A172 (cell line): ENCODE results near the gene KCNA10. TPM values are rescaled to one million over a fixed set of nuclear protein-coding genes. Genes with fewer than 3 reads are reported as not detected.

ENCODE experiments used
- DNase-seq: peaks from one replicate; pipeline ENCODE4 v3.0.0-alpha.2; 2015; ENCODE audit warnings: low spot score
- total RNA-seq: library from RNA; depleted of rRNA; stranded (reverse); fragments of >200 nt; shearing (Covaris generic); gene quantifications from 2 replicates; pipeline ENCODE4 v1.2.3, GENCODE V29; 2014

KCNA10 gene
- total RNA-seq, 1 experiment from 2014 or later: not detected

GRCh38 chr1:110498270-110498669 lies 20.7 kb downstream of the KCNA10 start:
- no peak for DNase-seq

GRCh38 chr1:110495926-110496600 lies 22.9 kb downstream of the KCNA10 start:
- DNase-seq: peak; percentile 65

DNA sequence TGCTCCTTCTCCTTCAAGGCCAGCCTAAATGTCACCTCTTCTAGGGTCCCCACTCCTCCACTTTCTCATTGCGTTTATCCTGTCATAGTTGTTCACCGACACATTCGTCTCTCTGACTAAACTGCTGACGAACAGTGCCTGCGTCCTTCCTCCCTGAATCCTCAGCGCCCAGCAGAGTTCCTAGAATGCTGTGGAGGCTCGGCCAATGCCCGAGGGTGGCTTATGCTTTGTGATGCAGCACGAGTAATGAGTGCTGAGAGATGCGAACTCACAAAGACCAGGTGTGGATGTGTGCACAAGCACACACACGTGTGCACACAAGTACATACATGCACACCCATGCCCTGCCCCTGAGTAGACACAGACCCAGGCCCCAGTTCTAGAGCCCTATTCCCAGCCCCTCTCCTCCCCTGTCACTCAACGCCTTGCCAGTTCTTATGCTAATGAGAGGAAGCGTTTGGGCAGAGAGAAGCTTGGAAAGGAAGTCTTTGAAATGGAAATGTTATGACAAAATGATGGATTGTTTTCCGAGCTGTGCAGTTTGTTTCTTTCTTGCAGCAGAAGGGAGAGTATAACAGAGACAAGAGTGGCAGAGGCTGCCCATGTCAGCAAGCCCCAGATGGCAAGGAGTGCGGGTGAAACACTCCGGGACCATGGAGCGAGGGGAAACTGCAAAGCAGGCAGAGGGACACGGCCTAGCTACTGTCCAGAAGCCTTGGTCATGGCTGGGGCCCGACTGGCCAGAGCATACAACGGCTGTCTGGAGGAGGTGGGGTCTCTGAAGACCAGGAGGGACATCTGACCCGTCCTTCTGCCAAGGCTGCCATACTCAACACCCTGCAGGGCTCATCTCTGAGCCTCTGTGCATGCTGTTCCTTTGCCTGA lies 24.2 kb downstream of the KCNA10 start:
- DNase-seq: no peak

GRCh38 chr1:110494036-110494435 lies 24.9 kb downstream of the KCNA10 start:
- DNase-seq: no peak

- DNase-seq: no peak
Measured at GRCh38 chr1:110493059-110493699, 25.8 kb downstream of the KCNA10 start.

DNA sequence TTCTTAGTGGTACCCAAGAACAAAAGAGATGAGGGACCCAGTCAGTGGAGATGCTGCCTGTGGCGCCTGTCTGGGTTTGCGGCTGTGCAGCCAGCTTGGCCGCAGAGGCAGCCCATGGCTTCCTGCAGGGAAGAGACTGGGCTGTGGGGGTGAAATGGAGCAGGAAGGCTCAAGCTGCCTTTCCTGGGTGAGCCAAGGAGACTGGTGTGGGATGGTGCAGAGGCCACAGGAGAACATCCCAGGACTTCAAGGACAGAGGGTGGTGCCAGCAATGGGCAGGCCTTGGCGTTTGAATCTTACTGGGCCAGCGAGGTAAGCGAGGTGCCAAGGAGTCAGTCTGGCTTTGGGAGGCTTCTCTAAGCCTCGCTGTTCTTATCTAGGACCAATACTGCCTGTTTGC lies 26.4 kb downstream of the KCNA10 start:
- DNase-seq: no peak

DNA sequence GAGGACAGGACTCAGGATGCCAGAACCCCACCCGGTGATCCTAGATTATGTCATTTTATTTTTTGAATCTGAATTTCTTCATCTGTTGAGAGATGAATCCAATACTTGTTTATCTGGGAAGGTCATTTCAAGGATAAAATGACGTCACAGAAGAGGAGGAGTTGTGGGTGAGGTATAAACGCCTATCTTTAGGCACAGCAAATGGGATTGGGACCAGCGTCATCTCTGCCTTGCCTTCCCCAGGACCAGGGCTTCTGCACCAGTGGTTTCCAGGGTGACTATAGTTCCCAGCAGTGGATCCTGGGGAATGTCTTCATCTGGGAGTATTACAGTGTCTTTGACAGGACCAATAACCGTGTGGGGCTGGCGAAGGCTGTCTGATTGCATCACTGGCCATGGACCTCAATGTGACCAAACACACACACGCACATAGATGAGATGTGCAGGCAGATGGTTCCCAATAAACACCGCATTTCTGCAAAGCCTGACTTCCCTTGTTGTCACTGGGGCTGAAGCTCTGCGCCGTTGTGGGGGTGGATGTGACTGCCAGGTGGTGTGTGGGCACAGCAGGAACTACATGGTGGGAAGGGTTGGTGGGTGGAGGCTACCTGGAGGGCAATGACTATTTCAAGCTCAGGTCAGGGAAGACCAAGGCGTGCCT lies 28.1 kb downstream of the KCNA10 start:
- DNase-seq: no peak

DNA sequence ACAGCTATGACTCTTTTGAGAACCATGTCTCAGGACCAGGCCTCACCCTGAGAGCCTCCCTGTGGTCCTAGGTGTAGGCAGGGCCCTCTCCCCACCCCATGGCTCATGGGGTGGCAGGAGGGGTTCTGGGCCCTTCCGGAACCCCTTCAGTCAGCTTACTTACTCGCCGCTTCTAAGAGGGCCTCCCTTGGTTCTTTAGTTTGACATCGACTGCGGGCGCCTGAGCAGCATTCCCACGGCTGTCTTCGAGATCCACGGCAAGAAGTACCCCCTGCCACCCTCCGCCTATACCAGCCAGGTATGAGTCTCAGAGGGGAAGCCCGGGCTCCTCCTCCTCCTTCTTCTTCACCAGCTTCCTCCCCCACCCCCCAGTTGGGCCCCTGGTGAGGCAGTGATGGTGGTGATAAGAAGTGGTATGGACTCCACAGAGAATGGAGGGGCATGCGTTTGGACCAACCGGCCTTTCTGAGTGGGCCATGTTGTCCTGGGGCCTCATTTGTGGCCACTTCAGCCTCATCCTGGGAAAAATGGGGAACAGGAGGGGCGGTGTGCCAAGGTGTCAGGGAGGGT lies 28.9 kb downstream of the KCNA10 start:
- no peak for DNase-seq

GRCh38 chr1:110489406-110489805 lies 29.6 kb downstream of the KCNA10 start:
- DNase-seq: no peak

GRCh38 chr1:110488867-110489266 lies 30.1 kb downstream of the KCNA10 start:
- no peak for DNase-seq

DNA sequence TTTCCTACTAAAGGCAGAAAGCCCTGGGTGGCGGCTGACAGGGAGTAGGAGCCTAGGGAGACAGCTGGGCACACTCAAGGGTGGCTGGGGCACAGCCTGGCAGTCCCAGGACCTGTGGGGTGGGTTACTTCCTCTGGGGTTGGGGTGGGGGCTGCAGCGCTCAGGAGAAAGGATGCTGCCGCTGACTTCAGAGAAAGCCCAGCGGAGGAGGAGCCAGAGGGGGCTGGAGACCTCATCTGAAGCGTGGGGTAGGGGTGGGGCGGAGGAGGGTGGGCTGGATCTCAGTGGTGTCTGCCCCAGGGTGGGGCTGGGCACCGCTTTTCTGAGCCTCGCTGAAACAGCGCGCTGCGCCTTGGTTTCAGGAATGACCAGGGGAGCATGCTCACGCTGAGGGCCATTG lies 30.8 kb downstream of the KCNA10 start:
- no peak for DNase-seq

DNA sequence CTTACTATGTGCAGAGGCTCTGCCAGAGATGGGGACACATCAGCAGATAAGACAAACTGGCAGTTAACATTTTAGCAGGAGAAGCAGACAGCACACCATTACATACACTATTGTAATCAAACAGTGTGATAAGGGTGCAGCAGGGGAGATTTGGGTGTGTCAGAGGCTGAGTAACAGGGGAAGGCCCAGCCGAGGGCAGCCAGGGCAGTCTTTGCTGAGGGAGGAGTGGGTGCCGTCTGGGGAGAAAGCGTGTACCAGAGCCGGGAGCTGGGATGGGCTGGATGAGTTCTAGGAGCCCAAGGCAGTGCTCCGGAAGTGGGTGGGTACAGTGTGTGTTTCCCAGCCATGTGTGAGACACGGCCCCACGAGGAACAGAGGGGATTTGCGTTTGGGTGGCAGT lies 31.2 kb downstream of the KCNA10 start:
- DNase-seq: peak; percentile 17

DNA sequence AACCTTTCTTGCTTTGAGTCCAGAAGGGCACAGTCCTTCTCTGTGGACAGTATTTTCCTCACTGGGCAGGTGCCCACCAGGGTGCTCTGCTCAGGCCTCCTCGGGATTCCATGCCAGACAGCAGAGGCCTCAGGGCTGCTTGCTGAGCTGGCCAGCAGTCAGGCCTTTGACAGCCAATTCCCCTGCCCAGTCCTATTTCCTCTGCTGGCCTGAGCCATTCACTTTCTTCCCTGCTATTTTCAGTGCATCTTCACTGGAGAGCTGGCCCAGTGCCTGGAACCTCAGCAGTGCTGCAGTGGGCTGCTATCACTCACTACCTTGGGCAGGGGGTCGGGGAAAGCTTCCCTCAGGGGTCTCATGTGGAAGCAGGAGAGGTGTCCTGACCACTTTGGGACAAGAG lies 33.2 kb downstream of the KCNA10 start:
- no peak for DNase-seq

DNA sequence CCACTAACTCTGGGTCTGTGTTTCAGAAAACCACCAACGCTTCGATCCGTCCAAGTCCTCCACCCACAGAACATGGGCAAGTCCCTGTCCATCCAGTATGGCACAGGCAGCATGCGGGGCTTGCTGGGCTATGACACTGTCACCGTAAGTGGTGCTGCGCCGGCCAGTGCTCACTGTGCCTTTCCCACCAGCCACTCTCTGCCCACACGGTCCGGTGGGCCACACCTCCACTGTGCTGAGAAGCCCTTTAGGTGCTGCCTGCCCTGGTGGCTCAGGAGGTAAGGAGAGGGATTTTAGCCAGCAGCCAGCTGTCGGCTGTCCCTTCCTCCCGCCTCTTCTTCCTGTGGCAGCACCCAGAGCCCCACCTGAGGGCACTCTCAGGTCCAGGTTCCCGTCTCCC lies 34.2 kb downstream of the KCNA10 start:
- no peak for DNase-seq

DNA sequence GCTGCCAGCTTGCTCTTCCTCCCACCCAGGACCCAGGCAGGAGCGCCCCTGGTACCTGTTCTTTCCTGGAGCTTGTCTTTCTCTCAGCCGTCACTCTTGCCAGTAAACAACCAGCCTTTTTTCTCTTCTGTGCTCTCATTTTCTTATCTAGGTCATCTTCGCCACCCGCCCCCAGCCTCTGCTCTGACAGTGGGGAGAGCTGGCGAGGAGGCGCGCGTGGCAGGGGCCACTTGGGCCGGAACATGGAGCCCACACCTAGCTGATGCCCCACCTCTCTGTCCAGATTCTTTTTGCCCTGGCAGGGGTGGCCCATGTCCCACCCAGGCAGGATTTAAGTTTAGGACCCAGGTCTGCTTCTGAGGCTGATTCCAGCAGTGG lies 35.7 kb downstream of the KCNA10 start:
- DNase-seq: no peak

DNA sequence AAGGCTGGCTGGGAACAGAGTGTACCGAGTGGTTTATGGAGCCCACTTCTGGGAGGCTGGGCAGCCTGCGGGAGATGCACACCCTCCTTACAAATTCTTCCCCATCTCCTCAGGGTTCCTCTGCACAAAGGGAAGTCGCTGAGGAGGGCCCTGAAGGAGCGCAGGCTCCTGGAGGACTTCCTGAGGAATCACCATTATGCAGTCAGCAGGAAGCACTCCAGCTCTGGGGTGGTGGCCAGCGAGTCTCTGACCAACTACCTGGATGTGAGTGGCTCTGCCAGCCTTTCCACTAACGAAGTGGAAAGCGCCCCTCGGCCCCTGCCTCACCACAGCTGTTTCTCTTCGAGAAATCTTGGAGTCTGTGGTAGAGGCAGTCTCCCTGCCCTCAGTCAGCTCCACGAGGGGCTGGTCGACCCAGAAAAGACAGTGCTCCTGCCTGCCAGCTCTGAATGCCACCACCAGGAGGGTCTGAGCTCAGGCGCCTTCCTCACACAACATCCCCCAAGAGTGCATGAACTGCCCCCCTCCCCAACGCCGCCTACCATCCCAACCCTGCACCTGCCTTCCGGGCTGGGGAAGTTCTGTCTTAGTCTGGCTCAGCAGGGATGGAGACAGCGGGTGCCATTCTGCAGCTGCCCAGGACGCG lies 36.2 kb downstream of the KCNA10 start:
- no peak for DNase-seq

- DNase-seq: no peak
Measured at GRCh38 chr1:110481968-110482623, 36.9 kb downstream of the KCNA10 start.

DNA sequence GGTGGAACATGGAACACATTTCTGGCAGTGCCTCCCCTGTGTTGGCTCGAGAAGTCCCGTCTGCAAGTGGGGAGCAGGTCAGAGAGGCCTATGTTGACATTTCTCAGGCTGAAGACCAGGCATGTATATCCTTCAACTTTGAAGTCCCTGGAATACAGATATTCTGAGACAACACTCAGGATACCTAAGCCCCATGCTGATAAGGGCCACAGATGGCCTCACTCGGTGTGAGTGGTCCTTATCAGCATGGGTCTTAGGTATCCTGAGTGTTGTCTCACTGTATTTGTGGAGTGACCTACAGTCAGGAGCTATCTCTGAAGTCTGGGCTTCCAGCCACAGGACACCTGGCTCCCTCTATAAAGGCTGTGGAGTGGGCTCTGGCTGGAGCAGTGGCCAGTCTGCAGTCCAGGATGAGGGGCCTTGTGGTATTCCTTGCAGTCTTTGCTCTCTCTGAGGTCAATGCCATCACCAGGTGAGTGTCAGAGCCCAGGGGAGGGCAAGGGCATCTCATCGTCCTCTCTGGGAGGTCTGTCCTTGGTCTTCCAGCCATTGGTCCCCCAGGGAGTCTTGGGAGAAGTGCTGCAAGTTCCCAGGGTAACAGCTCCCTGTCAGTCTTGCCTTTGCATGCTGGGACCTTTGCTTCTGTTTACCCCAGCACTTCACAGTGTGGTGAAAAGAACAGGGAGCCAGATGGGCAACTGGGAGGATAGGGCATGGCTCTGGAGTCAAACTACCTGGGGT lies 38.4 kb downstream of the KCNA10 start:
- DNase-seq: no peak

- DNase-seq: no peak
Measured at GRCh38 chr1:110478886-110479285, 40.1 kb downstream of the KCNA10 start.

DNA sequence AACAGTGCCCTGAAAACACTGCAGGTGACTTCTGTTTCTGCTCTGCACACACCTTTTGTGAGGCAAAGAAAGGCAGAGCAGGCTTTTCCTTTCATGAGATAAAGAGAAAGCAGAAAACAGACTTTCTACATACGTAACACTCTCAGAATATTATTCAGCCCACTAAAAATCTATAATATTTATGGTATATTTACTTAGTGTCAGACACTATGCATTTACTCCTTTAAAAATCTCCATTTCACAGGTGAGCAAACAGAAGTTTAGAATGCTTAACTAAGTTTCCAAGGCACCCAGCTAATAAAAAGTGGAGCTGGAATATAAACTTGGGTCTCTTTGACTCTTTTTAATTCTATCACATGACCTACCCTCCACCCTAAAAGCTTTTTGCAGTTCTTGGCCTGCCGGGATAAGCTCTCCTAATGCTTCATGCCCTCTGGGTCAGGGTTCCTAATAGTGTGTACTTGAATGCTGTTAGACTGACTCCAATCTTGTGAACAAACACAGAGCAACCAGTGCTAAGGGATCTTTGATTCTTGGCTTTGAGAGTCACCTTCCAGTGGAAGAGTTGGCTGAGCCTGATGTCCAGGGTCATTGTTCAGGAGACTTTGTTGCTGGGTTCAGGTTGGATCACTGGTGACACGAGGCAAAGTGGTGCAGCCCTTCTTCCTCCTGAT lies 40.9 kb downstream of the KCNA10 start:
- no peak for DNase-seq
